Activated naive CD4-positive, alpha-beta T cell treated with anti-CD3 and anti-CD28 coated beads, Interleukin-2, amount 50 U/mL, for 24 hours (primary cell): Measurements from ENCODE around the gene DCAF16.
"Not testable (repeated sequence)": the region's sequence is repeated elsewhere in the genome, so short reads cannot be mapped to it uniquely, and the experiment has no call there.

Experiments
- H3K27ac Mint-ChIP-seq: one replicate; pipeline ENCODE4 v1.8.0; 2021; ENCODE audit warnings: mild to moderate bottlenecking, mixed read lengths
- H3K27me3 Mint-ChIP-seq: one replicate; pipeline ENCODE4 v1.8.0; 2021; ENCODE audit warnings: mixed read lengths
- H3K36me3 Mint-ChIP-seq: one replicate; pipeline ENCODE4 v1.8.0; 2021; ENCODE audit warnings: mixed read lengths
- H3K4me1 Mint-ChIP-seq: one replicate; pipeline ENCODE4 v1.8.0; 2021; ENCODE audit warnings: mixed read lengths
- H3K4me3 Mint-ChIP-seq: one replicate; pipeline ENCODE4 v1.8.0; 2021; ENCODE audit warnings: mild to moderate bottlenecking, mixed read lengths
- H3K9me3 Mint-ChIP-seq: one replicate; pipeline ENCODE4 v1.8.0; 2021; ENCODE audit warnings: mixed read lengths

DCAF16 gene

DNA sequence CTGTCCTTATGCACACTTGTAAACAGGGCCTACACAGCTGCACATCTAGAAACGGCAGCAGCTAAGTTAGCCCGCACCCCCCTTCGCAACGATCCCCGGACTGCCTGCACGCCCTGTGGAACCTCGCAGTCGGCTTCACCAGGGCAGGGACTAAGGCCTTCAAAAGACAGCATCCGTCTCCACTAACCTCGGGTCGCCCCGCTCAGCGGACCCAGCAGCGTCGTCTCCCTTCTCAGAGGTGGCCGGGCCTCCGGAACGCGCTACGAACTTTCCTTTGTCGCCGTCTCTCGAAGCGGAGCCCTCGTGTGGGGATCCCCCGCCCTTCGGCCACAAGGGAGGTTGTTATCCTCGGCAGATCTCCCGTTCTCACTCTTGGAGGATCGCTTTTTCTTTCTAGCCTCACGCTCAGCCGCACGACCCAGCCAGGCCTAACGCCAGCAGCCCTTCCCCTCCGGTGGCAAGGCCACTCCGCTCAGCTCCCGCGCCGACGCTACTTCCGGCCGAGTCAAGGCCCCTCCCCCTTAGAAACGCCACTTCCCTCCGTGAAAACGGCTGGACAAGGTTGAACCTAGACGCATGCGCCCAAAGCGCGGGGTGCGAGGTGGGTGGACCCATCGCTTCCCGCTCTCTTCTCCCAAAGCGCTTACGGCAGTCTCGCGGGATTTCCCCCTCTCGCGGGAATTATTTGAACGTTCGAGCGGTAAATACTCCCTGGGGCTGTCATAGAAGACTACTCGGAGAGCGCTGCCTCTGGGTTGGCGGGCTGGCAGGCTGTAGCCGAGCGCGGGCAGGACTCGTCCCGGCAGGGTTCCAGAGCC lies at the start of gene DCAF16, which contains the start of gene NCAPG:
Gene DCAF16, minus strand, starts transcription at position 498 of the 818 bp plus-strand sequence. CDS start 6,616 bp downstream, outside the sequence.
Gene NCAPG, plus strand, starts transcription at position 720 of the 818 bp plus-strand sequence. CDS start 99 bp downstream, outside the sequence.
- H3K9me3 Mint-ChIP-seq = no peaks in the 10 kb centered on the region
- H3K4me1 Mint-ChIP-seq = peaks cover 38% of the 10 kb centered on the region
- H3K36me3 Mint-ChIP-seq = peaks cover 3% of the 10 kb centered on the region
- H3K27ac Mint-ChIP-seq = peak within 1 kb of the TSS; percentile 99
- H3K4me3 Mint-ChIP-seq = peak within 1 kb of the TSS; percentile 97
- H3K27me3 Mint-ChIP-seq = no peaks in the 10 kb centered on the region

DNA sequence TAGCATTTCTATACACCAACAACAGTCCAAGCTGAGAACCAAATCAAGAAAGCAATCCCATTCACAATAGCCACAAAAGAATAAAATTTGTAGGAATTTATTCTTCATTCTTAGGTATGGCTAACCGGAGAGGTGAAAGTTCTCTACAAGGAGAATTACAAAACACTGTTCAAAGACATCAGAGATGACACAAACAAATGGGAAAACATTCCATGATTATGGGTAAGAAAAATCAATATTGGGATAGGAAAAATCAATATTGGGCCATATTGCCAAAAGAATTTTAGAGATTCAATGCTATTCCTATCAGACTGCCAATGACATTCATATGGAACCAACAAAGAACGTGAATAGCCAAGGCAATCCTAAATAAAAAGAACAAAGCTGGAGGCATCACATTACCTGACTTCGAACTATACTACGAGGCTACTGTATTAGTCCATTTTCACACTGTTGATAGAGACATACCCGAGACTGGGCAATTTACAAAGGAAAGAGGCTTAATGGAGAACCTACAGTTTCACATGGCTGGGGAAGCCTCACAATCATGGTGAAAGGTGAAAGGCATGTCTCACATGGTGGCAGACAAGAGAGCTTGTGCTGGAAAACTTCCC lies 49.3 kb upstream of the DCAF16 start:
- Mint-ChIP-seq H3K27me3 (no peaks in the 10 kb centered on the region), H3K4me1 (no peaks in the 10 kb centered on the region), H3K9me3 (peaks cover 18% of the 10 kb centered on the region), H3K4me3 (no peak overlapping the region), H3K36me3 (peaks cover 30% of the 10 kb centered on the region), H3K27ac (no peak overlapping the region)

DNA sequence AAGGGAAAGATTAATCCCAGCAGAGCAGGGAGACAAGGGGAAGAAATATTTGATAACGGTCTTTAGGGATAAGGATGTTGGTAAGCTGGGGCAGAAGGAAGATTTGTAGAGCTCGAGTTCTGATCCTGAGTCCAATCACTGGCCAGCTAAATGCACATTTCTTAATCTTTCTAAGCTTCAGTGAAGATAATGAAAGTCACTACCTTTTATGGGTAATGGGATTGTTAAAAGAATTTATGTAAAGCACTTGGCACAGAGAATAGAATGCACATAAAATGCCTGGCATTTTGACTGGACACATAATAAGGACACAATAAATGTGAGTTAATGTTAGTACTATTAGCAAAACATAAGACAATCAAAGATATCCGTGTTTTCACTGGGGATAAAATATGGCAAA lies 43.5 kb upstream of the DCAF16 start:
- no peak overlapping the region for H3K4me3 Mint-ChIP-seq
- H3K27me3 Mint-ChIP-seq = no peaks in the 10 kb centered on the region
- H3K36me3 Mint-ChIP-seq = peaks cover 5% of the 10 kb centered on the region
- H3K9me3 Mint-ChIP-seq = peaks cover 6% of the 10 kb centered on the region
- no peaks in the 10 kb centered on the region for H3K4me1 Mint-ChIP-seq
- H3K27ac Mint-ChIP-seq = no peak overlapping the region

DNA sequence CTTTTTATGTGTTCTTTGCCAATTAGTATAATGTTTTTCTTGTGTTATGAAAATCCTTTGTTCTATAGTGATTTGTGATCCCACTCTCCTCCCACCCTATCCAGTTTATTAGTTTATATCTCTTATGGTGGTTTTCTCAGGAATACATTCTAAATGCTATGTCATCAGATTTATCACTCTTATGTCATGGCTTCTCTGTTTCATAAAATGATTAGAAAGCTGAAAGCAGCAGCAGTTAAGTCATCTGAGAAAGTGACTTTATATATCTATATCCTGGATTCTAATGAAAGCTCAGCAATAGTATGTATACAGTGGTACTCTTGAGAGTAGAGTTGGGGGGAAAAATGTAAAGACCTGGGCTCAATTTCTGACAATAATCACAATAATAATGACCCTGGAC lies 41.4 kb upstream of the DCAF16 start:
- Mint-ChIP-seq H3K36me3 (peaks cover 1% of the 10 kb centered on the region), H3K9me3 (no peaks in the 10 kb centered on the region), H3K27ac (no peak overlapping the region), H3K4me1 (no peaks in the 10 kb centered on the region), H3K27me3 (no peaks in the 10 kb centered on the region), H3K4me3 (no peak overlapping the region)

DNA sequence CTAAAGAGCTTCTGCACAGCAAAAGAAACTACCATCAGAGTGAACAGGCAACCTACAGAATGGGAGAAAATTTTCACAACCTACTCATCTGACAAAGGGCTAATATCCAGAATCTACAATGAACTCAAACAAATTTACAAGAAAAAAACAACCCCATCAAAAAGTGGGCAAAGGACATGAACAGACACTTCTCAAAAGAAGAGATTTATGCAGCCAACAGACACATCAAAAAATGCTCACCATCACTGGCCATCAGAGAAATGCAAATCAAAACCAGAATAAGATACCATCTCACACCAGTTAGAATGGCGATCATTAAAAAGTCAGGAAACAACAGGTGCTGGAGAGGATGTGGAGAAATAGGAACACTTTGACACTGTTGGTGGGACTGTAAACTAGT lies 39.7 kb upstream of the DCAF16 start:
- H3K4me3 Mint-ChIP-seq, H3K27me3 Mint-ChIP-seq, H3K4me1 Mint-ChIP-seq, H3K27ac Mint-ChIP-seq, H3K9me3 Mint-ChIP-seq, H3K36me3 Mint-ChIP-seq: not testable (repeated sequence)

DNA sequence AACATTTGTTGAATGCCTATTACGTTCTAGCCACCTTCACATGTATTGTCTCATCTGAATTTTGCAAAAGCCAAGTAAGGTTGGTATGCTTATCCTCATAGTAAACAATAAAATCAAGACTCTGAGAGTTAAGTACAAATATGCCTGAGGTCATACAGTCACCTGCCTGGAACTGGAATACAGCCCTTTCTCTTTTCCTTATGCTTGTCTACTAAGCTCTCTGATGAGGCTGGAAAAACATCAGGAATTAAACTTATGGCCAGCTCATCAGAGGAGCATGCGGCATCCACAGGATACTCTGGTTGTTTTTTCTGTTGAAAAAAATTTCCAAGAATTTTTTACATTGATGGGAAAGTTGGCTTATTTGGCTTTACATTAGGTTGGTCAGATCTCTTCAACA lies 35.7 kb upstream of the DCAF16 start:
- Mint-ChIP-seq H3K4me1 (no peaks in the 10 kb centered on the region), H3K4me3 (no peak overlapping the region), H3K27ac (no peak overlapping the region), H3K27me3 (no peaks in the 10 kb centered on the region), H3K36me3 (peaks cover 3% of the 10 kb centered on the region), H3K9me3 (no peaks in the 10 kb centered on the region)

DNA sequence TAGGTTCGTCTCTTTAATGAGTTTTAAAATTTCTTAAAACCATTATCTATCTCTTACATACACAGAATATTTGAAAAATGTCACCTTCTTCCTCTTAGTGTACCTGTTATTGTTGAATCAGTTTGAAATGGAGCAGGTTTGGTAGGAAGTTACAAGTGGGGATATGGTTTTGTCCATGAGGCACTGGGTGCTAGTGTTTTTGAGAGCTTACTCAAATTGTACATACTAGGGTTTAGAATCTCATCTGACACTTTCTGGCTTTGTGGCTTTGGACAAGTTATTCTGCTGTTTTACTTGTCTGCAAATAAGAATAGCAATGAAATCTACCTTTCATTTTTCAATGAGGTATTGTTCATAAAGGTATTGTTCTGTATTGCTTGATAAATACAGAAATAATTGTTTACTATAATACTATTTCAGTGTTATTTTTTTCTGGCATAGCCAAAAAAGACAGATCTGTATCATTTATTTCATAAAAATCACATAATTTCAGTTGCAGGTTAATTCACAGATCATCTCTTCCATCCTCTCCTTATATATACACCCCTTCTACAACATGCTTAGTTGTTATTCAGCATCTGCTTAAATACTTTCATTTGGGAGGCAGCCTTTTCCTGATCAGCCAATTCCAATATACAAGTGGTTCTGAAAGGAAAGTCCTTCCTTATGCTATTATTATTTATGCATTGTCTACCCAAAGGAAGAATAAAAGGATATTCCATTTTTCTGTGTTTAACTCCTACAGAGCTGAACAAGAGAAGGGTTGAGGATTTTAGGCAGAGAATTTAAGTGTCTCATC lies 13.5 kb upstream of the DCAF16 start:
- H3K4me1 Mint-ChIP-seq = no peaks in the 10 kb centered on the region
- H3K9me3 Mint-ChIP-seq = no peaks in the 10 kb centered on the region
- no peak overlapping the region for H3K27ac Mint-ChIP-seq
- H3K4me3 Mint-ChIP-seq = no peak overlapping the region
- H3K36me3 Mint-ChIP-seq = no peaks in the 10 kb centered on the region
- H3K27me3 Mint-ChIP-seq = no peaks in the 10 kb centered on the region

DNA sequence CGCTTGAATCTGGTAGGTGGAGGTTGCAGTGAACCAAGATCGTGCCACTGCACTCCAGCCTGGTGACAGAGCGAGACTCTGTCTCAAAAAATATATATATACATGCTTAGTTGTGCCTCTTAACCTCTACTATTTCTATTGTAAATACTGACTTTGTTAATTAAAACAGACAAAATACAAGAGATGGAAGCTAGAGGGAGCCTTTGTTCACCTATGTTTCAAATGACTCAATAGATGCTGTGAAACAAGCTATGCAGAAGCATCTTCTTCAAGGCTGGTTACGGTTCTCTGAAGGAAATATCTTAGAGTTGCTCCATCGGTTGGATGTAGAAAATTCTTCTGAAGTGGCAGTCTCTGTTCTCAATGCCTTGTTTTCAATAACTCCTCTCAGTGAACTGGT lies 6.5 kb upstream of the DCAF16 start:
- Mint-ChIP-seq H3K27ac (no peak overlapping the region), H3K4me3 (no peak overlapping the region), H3K36me3 (no peaks in the 10 kb centered on the region), H3K4me1 (peaks cover 7% of the 10 kb centered on the region), H3K27me3 (no peaks in the 10 kb centered on the region), H3K9me3 (no peaks in the 10 kb centered on the region)

DNA sequence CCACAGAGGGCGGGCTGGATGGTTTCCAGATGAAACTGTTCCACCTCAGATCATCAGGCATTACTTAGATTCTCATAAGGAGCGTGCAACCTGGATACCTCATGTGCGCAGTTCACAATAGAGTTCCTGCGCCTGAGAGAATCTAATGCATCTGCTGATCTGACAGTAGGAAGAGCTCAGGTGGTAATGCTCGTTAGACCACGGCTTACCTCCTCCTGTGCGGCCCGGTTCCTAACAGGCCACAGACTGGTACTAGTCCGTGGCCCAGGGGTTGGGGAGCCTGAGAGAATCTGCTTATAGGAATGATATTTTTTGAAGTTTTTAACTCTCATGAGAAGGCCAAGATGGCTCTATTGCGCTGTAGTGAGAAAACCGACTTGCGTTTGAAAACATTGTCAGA lies 5.6 kb upstream of the DCAF16 start:
- peaks cover 12% of the 10 kb centered on the region for H3K4me1 Mint-ChIP-seq
- H3K27ac Mint-ChIP-seq = no peak overlapping the region
- no peaks in the 10 kb centered on the region for H3K36me3 Mint-ChIP-seq
- H3K27me3 Mint-ChIP-seq = no peaks in the 10 kb centered on the region
- no peaks in the 10 kb centered on the region for H3K9me3 Mint-ChIP-seq
- H3K4me3 Mint-ChIP-seq = no peak overlapping the region

DNA sequence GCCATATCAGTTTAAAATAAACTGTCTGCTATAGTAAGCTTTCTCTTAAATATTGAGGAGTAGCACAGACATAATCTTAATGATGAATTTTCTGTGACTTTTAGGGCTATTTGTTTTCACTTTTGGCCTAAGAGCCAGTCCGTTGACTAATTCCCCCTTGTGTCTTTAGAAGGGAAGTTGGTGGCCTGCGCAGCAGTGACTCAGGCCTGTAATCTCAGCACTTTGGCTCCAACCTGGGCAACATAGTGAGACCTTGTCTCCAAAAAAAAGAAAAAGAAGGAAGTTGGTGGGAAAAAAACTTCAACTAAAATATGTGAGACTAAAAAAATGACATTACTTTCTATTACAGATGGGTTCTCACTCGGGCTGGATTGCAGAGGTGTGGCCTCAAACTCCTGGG lies 3.6 kb upstream of the DCAF16 start:
- Mint-ChIP-seq H3K27ac (no peak overlapping the region), H3K9me3 (no peaks in the 10 kb centered on the region), H3K4me3 (no peak overlapping the region), H3K27me3 (no peaks in the 10 kb centered on the region), H3K36me3 (no peaks in the 10 kb centered on the region), H3K4me1 (peaks cover 12% of the 10 kb centered on the region)

DNA sequence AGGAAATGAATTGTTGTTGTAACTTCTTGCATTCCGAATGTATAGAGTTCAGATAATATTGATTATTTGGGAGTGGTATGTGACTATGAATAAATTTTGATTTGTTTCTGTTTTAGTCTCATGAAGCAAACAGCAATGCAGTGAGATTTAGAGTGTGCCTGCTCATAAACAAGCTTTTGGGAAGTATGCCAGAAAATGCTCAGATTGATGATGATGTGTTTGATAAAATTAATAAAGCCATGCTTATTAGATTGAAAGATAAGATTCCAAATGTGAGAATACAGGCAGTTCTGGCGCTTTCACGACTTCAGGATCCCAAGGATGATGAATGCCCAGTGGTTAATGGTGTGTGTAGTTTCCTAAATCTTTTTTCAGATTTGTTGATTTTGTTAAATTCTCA lies 2.2 kb upstream of the DCAF16 start:
- Mint-ChIP-seq H3K4me3 (no peak overlapping the region), H3K4me1 (peaks cover 21% of the 10 kb centered on the region), H3K9me3 (no peaks in the 10 kb centered on the region), H3K27ac (no peak overlapping the region), H3K27me3 (no peaks in the 10 kb centered on the region), H3K36me3 (peaks cover 3% of the 10 kb centered on the region)

DNA sequence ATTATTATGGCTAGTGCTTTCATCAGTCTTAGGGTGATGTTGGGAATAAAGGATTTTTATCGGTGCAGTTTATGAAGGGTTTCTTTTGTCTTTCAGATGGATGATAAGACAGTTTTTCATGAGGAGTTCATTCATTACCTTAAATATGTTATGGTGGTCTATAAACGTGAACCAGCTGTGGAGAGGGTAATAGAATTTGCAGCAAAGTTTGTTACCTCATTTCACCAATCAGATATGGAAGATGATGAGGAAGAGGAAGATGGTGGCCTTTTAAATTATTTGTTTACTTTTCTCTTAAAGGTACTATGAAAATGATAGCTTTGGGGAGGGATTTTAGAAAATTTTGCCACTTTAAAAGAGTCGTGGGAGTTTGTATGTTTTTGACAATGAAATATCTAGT lies 1.6 kb upstream of the DCAF16 start:
- Mint-ChIP-seq H3K9me3 (no peaks in the 10 kb centered on the region), H3K27ac (no peak overlapping the region), H3K36me3 (peaks cover 3% of the 10 kb centered on the region), H3K27me3 (no peaks in the 10 kb centered on the region), H3K4me3 (peak overlapping the region; percentile 97), H3K4me1 (peaks cover 22% of the 10 kb centered on the region)

DNA sequence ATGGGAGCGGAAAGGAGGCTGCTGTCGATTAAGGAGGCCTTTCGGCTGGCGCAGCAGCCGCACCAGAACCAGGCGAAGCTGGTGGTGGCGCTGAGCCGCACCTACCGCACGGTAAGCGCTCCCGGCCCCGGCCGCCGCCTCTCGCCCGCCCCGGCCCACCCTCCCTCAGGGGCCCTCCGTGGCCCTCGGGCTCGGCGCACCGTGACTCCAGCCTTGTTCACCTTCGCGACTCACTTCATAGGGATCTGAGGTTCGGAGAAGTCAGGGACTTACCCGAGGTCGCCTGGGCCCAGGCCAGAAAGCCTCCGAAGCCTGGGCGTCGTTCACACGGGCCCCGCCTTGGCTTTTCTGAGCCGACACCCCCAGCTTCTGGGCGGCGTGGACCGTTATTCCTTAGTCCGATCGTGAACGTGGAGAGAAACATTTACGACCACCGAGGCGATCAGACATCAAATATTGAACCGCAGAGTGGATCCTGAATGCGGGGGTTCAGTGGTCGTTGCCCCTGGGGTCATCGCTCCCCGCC lies 584 bp upstream of the DCAF16 start:
- Mint-ChIP-seq H3K36me3 (peaks cover 3% of the 10 kb centered on the region), H3K27me3 (no peaks in the 10 kb centered on the region), H3K9me3 (no peaks in the 10 kb centered on the region), H3K4me3 (peak overlapping the region; percentile 97), H3K4me1 (peaks cover 31% of the 10 kb centered on the region), H3K27ac (peak overlapping the region; percentile 99)

DNA sequence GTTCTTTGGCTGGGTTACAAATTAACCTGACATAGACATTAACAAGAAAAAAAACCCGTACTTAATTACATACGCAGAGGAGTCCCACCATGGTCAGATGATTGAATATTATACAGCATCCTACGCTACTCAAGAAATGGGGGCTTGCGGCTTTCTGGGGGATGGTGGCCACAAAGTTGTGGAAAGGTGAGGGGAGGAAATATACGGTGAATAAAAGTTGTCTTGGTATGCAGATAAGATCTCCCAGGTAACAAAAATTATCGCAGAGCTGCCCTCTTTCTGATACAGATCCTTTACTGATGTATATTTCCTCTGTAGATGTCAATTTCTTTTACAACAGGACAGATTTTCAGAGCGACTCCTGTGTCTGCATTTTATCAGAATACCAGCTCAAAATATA lies 890 bp downstream of the DCAF16 start:
- H3K4me1 Mint-ChIP-seq = peaks cover 44% of the 10 kb centered on the region
- peaks cover 3% of the 10 kb centered on the region for H3K36me3 Mint-ChIP-seq
- no peaks in the 10 kb centered on the region for H3K27me3 Mint-ChIP-seq
- peak overlapping the region; percentile 99 for H3K27ac Mint-ChIP-seq
- peak overlapping the region; percentile 97 for H3K4me3 Mint-ChIP-seq
- H3K9me3 Mint-ChIP-seq = no peaks in the 10 kb centered on the region

DNA sequence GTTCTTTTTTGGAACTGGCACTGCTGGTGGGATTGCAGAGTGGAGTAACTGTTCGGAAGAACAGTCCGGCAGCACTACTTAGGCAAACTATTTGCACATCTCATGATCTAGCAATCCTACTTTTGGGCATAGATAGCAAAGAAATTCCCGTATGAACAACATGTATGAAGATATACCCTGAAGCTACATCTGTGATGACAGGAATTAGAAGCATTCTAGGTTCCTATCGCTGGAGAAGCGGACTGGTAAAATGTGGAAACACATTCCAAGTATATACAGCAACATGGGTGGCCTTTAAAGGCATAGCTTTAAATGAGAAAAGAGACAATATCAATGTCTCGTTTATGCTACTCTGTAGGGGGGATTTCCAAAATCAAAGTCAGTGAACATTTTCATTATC lies 3.1 kb downstream of the DCAF16 start:
- H3K36me3 Mint-ChIP-seq = peaks cover 10% of the 10 kb centered on the region
- H3K4me1 Mint-ChIP-seq = peaks cover 59% of the 10 kb centered on the region

More for the DNA sequence above, 3.1 kb downstream of the DCAF16 start:
- Mint-ChIP-seq H3K27me3 (no peaks in the 10 kb centered on the region), H3K4me3 (peak overlapping the region; percentile 97), H3K9me3 (no peaks in the 10 kb centered on the region), H3K27ac (no peak overlapping the region)
